T-helper 2 cell treated with Interferon-gamma antibody and Interleukin-4, amounts not matched to agents 5 μg/mL and 100 μg/mL, for 36 hours (primary cell): ENCODE results near the gene ZNF740.

ENCODE experiments used
- DNase-seq: peaks from one replicate; pipeline ENCODE4 v3.0.0; 2021; ENCODE audit warnings: low spot score
- H3K27ac Mint-ChIP-seq: one replicate; pipeline ENCODE4 v1.8.0; 2021; ENCODE audit warnings: mild to moderate bottlenecking, mixed read lengths
- H3K27me3 Mint-ChIP-seq: one replicate; pipeline ENCODE4 v1.8.0; 2021; ENCODE audit warnings: low read depth, mixed read lengths
- H3K36me3 Mint-ChIP-seq: one replicate; pipeline ENCODE4 v1.8.0; 2021; ENCODE audit warnings: low read depth, mixed read lengths
- H3K4me1 Mint-ChIP-seq: one replicate; pipeline ENCODE4 v1.8.0; 2021; ENCODE audit warnings: low read depth, mixed read lengths
- H3K4me3 Mint-ChIP-seq: one replicate; pipeline ENCODE4 v1.8.0; 2022; ENCODE audit warnings: mild to moderate bottlenecking, moderate library complexity, mixed read lengths
- H3K9me3 Mint-ChIP-seq: one replicate; pipeline ENCODE4 v1.8.0; 2021; ENCODE audit warnings: mixed read lengths

The ZNF740 gene

DNA sequence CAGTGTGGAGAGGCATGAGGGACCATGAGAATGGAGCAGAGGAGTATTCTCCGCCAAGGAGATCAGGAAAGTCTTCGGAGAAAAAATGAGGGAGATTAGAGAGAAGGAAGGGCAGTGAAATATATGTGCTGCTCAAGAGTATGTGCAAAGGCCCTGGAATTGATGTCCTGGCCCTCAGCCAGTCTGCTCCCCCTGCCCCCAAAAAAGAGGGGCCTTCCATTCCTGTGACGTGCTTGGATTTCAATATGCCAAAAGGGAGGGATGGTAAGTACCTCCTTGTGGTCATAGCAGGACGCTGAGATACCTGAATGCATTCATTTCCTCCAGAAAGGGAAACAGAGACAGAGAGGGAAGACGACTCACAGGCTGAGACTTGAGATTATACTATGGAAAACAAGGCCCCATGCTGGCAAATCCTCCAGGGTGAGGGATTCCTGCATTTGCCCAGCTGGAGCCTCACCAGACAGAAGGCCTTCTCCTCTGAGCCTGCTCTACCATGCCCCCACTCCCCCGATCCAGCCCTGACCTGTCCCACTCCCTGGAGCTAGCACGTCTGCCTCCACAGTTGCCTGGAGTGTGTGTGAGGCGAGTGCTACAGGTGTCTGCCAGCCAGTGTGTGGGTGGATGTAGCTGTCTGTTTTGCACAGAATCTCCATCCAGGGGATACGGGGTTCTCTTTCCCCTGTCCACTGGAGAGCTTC lies 55.4 kb downstream of the ZNF740 start:
- Mint-ChIP-seq H3K27ac (no peak overlapping the region), H3K4me3 (no peak overlapping the region), H3K4me1 (peaks cover 36% of the 10 kb centered on the region), H3K27me3 (no peaks in the 10 kb centered on the region), H3K36me3 (no peaks in the 10 kb centered on the region), H3K9me3 (no peaks in the 10 kb centered on the region)
- DNase-seq, result no peak

GRCh38 chr12:53236443-53237111 lies 56.1 kb downstream of the ZNF740 start:
- no peak for DNase-seq
- H3K9me3 Mint-ChIP-seq, result no peaks in the 10 kb centered on the region
- peaks cover 36% of the 10 kb centered on the region for H3K4me1 Mint-ChIP-seq
- peak overlapping the region; percentile 35 for H3K4me3 Mint-ChIP-seq
- H3K27me3 Mint-ChIP-seq, result no peaks in the 10 kb centered on the region
- peak overlapping the region; percentile 41 for H3K27ac Mint-ChIP-seq
- H3K36me3 Mint-ChIP-seq, result no peaks in the 10 kb centered on the region

DNA sequence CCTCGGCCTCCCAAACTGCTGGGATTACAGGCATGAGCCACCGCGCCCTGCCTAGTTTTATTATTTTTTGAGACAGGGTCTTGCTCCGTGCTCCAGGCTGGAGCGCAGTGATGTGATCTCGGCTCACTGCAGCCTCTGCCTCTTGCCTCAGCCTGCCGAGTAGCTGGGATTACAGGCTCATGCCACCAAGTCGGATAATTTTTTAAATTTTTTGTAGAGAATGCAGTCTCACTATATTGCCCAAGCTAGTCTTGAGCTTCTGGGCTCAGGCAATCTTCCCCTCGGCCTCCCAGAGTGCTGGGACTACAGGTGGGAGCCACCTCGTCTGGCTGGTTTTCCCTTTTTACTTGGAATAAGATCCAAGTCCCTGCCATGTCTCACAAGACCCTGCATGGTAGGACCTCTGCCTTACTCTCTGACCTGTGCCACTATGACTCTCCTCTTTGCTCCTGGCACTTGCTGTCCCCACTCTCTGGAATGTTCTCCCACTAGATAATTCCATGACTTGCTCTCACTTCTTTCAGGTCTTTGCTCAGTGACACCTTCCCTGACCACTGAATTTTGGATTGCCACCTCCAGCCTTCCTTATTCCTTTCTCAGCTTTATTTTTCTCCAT lies 59.2 kb downstream of the ZNF740 start:
- H3K4me3 Mint-ChIP-seq, result no peak overlapping the region
- no peaks in the 10 kb centered on the region for H3K9me3 Mint-ChIP-seq
- no peaks in the 10 kb centered on the region for H3K36me3 Mint-ChIP-seq
- no peak overlapping the region for H3K27ac Mint-ChIP-seq
- peaks cover 18% of the 10 kb centered on the region for H3K27me3 Mint-ChIP-seq
- DNase-seq, result no peak
- H3K4me1 Mint-ChIP-seq, result peaks cover 23% of the 10 kb centered on the region

DNA sequence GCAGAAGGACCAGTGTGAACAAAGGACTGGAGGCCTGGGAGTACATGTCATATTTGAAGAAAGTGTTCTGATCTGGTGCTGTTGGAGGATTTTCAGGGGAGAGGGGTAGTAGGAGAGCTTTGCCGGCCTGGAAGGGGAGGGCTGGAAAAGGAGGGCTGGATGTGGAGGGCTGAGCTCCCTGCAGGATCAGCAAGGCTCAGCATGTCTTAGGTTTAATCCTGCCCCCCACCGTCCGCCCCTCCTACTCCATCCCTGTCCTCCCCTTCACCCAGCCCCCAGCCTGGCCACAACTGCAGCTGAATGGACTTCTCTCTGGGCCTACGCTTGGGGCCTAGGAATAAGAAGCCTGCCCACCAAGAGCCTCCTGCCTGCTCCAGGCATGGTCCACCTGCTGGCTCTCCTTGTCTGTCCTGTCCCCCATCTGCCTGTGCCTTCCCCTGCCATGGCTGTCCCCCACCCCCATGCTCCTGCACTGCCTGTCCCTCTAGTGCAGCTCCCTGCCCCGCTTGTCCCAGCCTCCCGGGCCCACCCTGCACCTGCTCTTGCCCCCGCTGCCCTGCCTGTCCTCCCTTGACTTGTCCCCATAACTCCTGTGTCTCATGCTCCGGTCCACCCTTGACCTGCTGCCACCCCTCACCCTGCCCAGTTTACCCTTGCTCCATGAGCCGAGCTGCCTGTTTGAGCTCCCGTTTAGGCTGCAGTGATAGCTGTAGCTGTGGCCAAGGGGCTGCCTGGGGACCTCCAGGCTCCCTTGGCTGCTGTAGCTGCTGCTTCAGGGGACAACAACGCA lies 61.3 kb downstream of the ZNF740 start:
- H3K27ac Mint-ChIP-seq, result no peak overlapping the region
- H3K4me3 Mint-ChIP-seq, result no peak overlapping the region
- no peaks in the 10 kb centered on the region for H3K36me3 Mint-ChIP-seq
- peaks cover 25% of the 10 kb centered on the region for H3K27me3 Mint-ChIP-seq
- H3K9me3 Mint-ChIP-seq, result no peaks in the 10 kb centered on the region
- no peak for DNase-seq
- H3K4me1 Mint-ChIP-seq, result peaks cover 6% of the 10 kb centered on the region

GRCh38 chr12:53244337-53244736 lies 63.8 kb downstream of the ZNF740 start:
- Mint-ChIP-seq H3K9me3 (no peaks in the 10 kb centered on the region), H3K27me3 (peaks cover 25% of the 10 kb centered on the region), H3K4me1 (peaks cover 2% of the 10 kb centered on the region), H3K27ac (no peak overlapping the region), H3K36me3 (no peaks in the 10 kb centered on the region), H3K4me3 (no peak overlapping the region)
- DNase-seq, result no peak
